ENCODE measurements around the gene MESD.
A peak's percentile ranks its signal among the peaks of the same experiment; 100 is the strongest.

Gene MESD

DNA sequence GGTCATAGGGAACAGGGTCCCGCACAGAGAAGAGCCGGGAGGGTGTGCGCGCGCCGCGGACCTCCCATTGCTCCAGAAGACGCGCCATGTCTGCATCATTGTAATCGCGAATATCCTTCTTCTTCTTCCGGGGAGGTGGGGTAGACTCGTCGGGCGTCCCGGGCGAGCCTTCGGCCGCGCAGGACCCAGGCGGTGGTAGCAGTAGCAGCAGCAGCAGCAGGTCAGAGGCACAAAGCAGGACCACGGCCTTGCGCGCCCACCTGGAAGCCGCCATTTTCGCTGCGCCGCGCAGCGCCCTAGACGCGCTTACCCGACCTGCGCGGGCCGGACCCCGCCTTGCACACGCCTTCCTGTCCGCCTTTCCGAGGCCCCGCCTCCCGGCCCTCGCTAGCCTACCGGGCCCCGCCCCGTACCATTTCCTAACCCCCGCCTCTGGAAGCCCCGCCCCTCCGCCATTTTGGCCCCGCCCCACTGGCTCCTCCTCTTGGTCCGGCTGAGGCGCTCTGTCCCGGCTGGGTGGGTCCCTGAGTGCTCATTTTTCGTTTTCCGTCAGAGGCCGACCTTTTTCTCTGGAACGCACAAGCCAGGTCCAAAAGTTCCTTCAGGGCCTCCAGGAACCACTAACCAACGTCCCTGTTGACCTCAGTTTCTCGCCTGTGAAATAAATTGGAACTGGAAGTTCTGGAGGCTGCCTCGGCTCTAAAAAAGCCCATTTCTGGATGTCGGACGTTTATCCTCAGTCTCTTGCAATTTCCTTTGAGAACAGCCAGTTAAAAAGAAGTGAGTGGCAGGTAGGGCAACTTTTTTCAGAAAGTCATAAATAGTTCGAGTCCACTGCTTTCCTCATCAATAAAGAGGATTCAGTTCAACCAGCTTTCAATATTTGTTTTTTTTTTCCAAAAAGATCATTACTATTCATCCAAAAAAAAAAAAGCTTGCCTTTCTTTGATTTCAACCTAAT, at the start of gene MESD:
MESD (minus strand) TSS at position 302 of the 961 bp plus-strand sequence; CDS start at position 274, 28 bp downstream.
- peak; percentile 99 for DNase-seq

DNA sequence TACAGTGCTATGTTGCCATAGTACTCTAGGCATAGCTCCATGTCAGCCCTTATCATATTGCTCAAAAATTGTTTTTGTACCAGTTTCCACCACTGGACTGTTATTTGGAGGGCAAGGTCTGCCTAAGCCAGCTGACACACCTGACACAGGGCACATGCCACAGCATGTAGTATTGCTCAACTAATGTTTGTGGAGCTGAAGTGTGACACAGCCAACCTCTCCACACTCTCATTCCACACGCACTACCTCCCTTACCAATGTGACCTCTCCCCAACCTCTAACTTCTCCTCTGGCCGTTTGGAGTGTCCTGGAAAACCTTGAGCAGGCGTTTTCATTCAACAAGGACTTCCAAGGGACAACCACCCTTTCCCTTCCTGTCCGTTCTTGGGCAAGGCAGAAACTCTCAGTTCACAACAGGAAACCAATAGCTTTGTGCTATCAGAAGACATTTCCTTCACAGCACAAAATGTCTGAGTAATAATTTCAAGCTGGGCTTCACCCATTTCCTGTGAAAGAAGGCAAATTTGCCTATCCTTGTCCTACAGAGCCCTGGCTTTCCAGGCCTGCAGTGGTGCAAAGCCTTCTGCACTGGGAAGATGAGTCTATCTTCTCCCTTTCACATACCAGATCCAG, 49.5 kb upstream of the MESD start:
- peak; percentile 23 for DNase-seq

DNA sequence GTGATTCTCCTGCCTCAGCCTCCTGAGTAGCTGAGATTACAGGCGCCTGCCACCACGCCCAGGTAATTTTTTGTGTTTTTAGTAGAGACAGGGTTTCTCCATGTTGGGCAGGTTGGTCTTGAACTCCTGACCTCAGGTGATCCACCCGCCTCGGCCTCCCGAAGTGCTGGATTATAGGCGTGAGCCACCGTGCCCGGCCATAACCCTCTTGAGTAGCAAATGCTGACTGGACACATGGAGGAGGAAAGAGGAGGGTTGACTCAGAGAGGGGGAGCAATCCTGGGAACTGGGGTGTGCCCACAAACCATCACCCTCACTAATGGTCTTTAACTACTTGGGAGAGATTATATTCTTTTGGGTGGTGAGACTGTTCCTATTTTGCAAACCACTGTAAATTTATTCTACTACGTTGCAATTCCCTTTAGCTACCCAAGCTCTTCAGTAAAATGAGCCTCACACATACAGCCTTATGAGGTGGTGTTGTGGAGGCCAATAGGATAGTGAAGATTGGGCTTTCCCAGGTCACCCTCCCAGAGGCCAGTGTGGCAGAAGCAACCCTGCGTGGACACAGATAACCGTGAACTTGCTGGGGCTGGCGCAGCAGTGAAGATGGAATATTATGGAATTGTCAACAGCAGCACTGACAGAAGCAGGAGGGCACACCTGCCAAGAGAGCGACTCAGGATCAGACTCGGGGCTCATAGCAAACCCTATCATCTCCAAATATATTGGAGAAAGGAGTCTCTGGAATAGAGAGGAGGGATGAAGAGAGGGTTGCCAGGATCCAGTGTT, 48.5 kb upstream of the MESD start:
- no peak for DNase-seq

- no peak for DNase-seq
Observed at GRCh38 chr15:81033508-81033907, 43.9 kb upstream of the MESD start.

DNA sequence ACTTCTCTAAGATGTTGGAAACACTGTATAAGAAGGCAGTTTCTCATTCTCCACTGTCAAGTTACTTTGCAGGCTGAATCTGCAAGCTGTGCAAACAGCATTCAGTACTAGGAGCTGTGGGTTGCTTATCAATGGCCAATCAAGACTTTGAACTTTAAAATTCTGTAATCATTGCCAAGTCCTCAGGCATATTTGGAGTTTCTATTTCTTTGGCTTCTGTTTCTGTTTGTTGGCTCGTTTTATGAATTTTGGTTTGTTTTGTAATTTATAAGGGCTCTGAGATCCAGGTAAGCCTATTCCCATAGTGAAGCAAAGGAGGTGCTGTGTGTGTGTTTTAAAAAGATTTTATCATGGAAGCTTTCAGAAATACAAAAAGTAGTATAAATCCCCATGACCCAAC, 43.2 kb upstream of the MESD start:
- no peak for DNase-seq

GRCh38 chr15:81032355-81032754, 42.7 kb upstream of the MESD start:
- no peak for DNase-seq

GRCh38 chr15:81031203-81031602, 41.6 kb upstream of the MESD start:
- no peak for DNase-seq

DNA sequence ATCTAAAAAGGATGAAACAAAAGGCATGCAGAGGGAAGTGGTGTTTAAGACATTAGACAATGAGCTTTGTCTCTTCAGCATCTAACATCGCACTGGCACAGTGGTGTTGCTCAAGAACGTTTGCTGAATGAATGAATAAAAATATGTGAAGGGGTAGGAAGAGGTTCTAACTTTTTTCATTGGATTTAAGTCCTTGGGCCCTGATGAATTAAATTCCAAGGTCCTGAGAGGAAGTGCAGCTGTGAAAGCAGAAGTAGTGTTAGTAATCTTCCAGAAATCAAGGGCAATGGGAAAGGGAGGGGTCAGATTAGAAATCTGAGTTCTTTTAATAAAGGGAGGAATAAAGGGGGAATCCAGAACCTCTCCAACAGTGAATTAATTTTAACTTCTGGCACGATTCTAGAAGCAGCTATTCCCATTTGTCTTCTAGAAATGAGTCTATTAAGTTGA, 40.7 kb upstream of the MESD start:
- no peak for DNase-seq

GRCh38 chr15:81029414-81030300, 40.0 kb upstream of the MESD start:
- peak; percentile 11 for DNase-seq

DNA sequence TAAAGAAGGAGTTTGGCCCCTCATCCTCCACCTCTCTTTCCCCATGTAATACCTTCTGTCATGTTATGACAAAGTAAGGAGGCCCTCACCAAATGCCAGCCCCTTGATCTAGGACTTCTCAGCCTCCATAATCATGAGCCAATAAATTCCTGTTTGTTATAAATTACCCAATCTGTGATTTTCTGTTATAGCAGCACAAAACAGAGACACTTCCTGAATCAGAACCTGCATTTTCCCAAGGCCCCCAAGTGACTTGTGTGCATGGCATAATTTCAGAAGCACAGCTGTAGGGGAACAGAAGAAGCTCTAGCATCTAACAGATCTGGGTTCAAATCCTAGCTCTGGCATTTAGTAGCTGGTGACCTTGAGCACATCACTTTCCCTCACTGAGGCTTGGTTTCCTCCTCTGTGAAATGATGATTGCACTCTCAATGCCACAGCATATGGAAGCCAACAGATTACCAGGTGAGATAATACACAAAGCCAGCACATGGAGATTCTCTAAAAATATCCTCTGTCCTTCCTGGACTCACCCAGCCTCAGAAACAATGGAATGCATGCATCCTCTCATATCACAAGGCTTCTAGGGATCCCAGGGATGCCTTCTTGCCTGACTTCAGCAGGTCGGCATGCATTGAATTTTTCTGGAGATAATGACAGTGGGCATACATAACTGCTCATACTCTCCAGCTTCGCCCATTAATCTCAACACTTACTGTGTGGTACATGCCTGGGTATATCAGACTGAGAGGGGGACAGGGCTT, 37.4 kb upstream of the MESD start:
- no peak for DNase-seq

DNA sequence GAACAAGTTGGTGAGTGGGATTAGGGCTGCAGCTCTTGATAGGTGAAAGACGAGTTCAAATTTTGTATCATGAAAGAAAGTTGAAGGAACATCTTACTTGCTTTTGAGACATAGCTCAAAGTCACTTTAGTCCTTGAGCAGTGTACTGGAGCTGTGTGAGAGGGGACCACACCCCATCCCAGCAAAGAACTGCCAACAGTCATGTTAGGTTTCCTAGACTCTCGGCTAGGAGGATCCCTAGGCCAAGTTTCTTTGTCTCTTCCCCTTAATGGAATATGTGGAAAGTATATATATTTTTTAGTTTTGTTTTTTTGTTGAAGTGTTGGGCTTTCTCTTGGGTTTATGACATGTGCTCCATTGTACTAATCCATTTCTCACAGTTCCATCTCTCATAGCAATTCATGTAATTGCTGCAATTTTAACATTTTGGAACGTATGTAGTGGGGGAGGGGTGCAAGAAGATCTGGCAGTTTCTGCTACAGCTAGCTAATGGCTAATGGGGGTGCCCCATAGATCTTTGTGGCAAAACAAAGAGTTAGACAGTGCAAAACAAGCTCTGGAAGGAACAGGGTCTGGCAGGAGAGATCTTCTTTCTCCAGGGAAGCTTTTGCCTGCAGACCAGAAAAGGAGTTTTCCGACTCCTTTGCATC, 36.2 kb upstream of the MESD start:
- DNase-seq, result no peak

DNA sequence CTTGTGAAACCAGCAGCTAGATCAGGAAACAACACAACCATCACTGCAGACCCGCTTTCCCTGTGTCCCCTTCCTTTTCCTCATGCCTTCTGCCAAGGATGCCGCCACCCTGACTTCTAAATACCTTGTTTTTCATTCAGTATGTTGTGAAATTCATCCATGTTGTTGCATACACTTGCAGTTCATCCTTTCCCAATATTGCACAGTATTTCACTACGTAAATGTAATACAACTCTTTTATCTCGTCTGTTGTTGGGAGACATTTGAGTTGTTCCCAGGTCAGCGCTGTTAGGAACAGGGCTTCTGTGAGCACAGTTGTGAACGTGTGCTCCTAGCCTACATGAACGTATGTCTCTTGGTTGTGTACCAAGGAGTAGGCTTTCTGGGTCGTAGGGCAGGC, 35.3 kb upstream of the MESD start:
- no peak for DNase-seq

GRCh38 chr15:81024265-81024872, 34.8 kb upstream of the MESD start:
- peak; percentile 33 for DNase-seq

DNA sequence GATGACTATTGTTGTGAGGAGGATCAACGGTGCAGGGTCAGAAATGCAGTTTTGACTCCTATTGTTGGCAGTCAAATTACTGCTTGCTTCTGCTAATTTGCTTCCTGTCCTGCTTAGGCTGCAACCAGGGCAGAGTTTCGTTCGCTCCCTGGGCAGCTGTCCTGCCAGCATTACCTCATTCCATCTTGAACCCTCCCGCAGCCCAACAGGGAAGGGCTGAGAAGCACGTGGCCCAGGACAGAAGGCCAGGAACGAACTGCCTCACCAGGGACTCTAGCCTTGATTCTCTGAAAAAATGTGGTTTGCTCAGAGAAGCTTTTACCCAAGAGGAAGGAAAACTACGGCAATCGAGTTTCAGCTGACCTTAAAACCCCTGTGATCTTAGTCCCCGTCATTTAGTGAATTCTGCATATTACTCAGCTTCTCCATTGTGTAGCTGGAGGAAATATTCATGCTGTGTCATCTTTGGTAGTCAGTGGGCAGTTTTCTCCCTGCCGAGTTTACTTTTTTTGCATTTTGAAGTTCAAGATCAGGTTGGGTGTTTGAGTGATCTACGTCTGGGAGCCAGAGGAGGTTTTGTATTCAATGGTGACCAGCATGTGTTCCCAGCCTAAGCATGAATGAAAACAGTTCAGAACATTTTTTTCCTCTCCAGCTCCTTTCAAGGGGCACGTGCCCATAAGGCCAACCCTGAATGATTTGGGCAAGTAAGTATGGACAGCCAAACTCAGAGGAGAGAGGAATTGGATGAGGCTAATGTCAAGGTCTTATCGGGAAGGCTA, 34.1 kb upstream of the MESD start:
- peak; percentile 91 for DNase-seq

- no peak for DNase-seq
Observed at GRCh38 chr15:81021321-81021720, 31.7 kb upstream of the MESD start.

- DNase-seq, result no peak
Observed at GRCh38 chr15:81018197-81018596, 28.6 kb upstream of the MESD start.

- DNase-seq, result no peak
Observed at GRCh38 chr15:81016489-81017068, 27.0 kb upstream of the MESD start.

- no peak for DNase-seq
Observed at GRCh38 chr15:81015621-81016488, 26.2 kb upstream of the MESD start.
